ENCODE data around the gene HNRNPM.

The HNRNPM gene

GRCh38 chr19:8485561-8486371 is 41.0 kb downstream of the HNRNPM start:
- no peak for DNase-seq (ENCODE audit: low read depth in 2 of 2)

- no peak for DNase-seq (ENCODE audit: low read depth in 2 of 2)
Measured at GRCh38 chr19:8486661-8487136, 41.9 kb downstream of the HNRNPM start.

GRCh38 chr19:8487137-8487851 is 42.5 kb downstream of the HNRNPM start:
- DNase-seq (ENCODE audit: low read depth in 2 of 2): no peak

GRCh38 chr19:8488365-8488764 is 43.6 kb downstream of the HNRNPM start:
- DNase-seq (ENCODE audit: low read depth in 2 of 2): no peak

- DNase-seq (ENCODE audit: low read depth in 2 of 2): no peak
Measured at GRCh38 chr19:8489561-8490394, 45.0 kb downstream of the HNRNPM start.

- DNase-seq (ENCODE audit: low read depth in 2 of 2): no peak
Measured at GRCh38 chr19:8490395-8490760, 45.6 kb downstream of the HNRNPM start.

GRCh38 chr19:8490873-8491272 is 46.1 kb downstream of the HNRNPM start:
- DNase-seq (ENCODE audit: low read depth in 2 of 2): no peak

GRCh38 chr19:8491574-8491973 is 46.8 kb downstream of the HNRNPM start:
- DNase-seq (ENCODE audit: low read depth in 2 of 2): no peak

GRCh38 chr19:8494158-8494557 is 49.4 kb downstream of the HNRNPM start:
- no peak for DNase-seq (ENCODE audit: low read depth in 2 of 2)

GRCh38 chr19:8498295-8498694 is 53.5 kb downstream of the HNRNPM start:
- DNase-seq (ENCODE audit: low read depth in 2 of 2): no peak

GRCh38 chr19:8499048-8499833 is 54.5 kb downstream of the HNRNPM start:
- DNase-seq (ENCODE audit: low read depth in 2 of 2): no peak

GRCh38 chr19:8500158-8500557 is 55.4 kb downstream of the HNRNPM start:
- no peak for DNase-seq (ENCODE audit: low read depth in 2 of 2)

- DNase-seq (ENCODE audit: low read depth in 2 of 2): no peak
Measured at GRCh38 chr19:8501516-8501915, 56.7 kb downstream of the HNRNPM start.

- no peak for DNase-seq (ENCODE audit: low read depth in 2 of 2)
Measured at GRCh38 chr19:8501981-8502380, 57.2 kb downstream of the HNRNPM start.

- DNase-seq (ENCODE audit: low read depth in 2 of 2): no peak
Measured at GRCh38 chr19:8503510-8503909, 58.7 kb downstream of the HNRNPM start.

- no peak for DNase-seq (ENCODE audit: low read depth in 2 of 2)
Measured at GRCh38 chr19:8504171-8504570, 59.4 kb downstream of the HNRNPM start.

- DNase-seq (ENCODE audit: low read depth in 2 of 2): no peak
Measured at GRCh38 chr19:8504919-8505318, 60.1 kb downstream of the HNRNPM start.

GRCh38 chr19:8505680-8506401 is 61.1 kb downstream of the HNRNPM start:
- peak; percentile 21 to 37 for DNase-seq (ENCODE audit: low read depth in 2 of 2)

- no peak for DNase-seq (ENCODE audit: low read depth in 2 of 2)
Measured at GRCh38 chr19:8506402-8506957, 61.7 kb downstream of the HNRNPM start.

- no peak for DNase-seq (ENCODE audit: low read depth in 2 of 2)
Measured at GRCh38 chr19:8510589-8511115, 65.9 kb downstream of the HNRNPM start.

Measured in fibroblast of skin of left quadriceps (primary cell).